Measurements from ENCODE around the gene RAB35. TPM values are rescaled to one million over a fixed set of nuclear protein-coding genes. Genes with fewer than 3 reads are reported as not detected.

The RAB35 gene
- total RNA-seq, 2 donors from 2014 or later = 4.0 to 7.0 TPM

DNA sequence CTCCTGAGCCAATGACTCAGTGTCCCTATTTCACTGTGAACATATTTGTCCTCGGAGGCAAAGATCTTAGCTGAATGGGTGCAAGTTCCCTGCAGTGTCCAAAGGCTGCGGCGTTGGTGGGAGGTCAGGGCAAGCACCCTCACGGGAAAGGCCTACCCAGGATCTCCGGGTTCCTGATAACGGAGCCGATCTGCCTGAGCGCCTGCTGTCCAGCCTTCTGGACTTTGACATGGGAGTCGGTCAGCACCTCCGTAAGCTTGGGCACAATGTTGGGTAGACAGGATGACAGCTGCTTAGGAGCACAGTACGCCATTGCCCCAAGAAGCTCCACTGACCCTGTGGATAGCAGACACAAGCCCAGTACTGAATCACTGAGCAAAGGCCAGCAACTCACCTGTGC, 31.5 kb upstream of the RAB35 start:
- Histone ChIP-seq H3K27me3 (no peaks in the 10 kb centered on the region), H3K27ac (no peak overlapping the region), H3K9me3 (no peaks in the 10 kb centered on the region), H3K36me3 (replicated peaks in 1 of 2; ENCODE audit: insufficient read depth in 1 of 2, low read depth in 2 of 2) (peaks cover 18 to 59% of the 10 kb centered on the region in 2 donors), H3K4me3 (no peak overlapping the region), H3K4me1 (no peaks in the 10 kb centered on the region)
- TF ChIP-seq, protein P1, sequence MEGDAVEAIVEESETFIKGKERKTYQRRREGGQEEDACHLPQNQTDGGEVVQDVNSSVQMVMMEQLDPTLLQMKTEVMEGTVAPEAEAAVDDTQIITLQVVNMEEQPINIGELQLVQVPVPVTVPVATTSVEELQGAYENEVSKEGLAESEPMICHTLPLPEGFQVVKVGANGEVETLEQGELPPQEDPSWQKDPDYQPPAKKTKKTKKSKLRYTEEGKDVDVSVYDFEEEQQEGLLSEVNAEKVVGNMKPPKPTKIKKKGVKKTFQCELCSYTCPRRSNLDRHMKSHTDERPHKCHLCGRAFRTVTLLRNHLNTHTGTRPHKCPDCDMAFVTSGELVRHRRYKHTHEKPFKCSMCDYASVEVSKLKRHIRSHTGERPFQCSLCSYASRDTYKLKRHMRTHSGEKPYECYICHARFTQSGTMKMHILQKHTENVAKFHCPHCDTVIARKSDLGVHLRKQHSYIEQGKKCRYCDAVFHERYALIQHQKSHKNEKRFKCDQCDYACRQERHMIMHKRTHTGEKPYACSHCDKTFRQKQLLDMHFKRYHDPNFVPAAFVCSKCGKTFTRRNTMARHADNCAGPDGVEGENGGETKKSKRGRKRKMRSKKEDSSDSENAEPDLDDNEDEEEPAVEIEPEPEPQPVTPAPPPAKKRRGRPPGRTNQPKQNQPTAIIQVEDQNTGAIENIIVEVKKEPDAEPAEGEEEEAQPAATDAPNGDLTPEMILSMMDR (IDR thresholded peaks at IDR 0.05) = no peak
- no peak for TF ChIP-seq POLR2A (IDR thresholded peaks at IDR 0.05)
- no peak for ATAC-seq
- 93% methylated on average over 11 of the region's 11 CpGs; no CpG with 5 or more reads in 1 of the 2 donors for WGBS, 2 donors
- DNase-seq = no peak
- intact Hi-C loops (cut with DNase I) = no loop called here

- no peaks in the 10 kb centered on the region for H3K4me1 ChIP-seq
- H3K9me3 ChIP-seq = no peaks in the 10 kb centered on the region
- H3K27ac ChIP-seq = no peak overlapping the region
- WGBS, 2 donors = 96 to 97% methylated on average over 8 of the region's 8 CpGs
- DNase-seq (no peak), ATAC-seq (no peak)
- no peak for TF ChIP-seq POLR2A (IDR thresholded peaks at IDR 0.05)
- TF ChIP-seq, protein P1 (IDR thresholded peaks at IDR 0.05) = no peak
- no peaks in the 10 kb centered on the region for H3K27me3 ChIP-seq
- H3K36me3 ChIP-seq (replicated peaks in 1 of 2; ENCODE audit: insufficient read depth in 1 of 2, low read depth in 2 of 2) = peaks cover 33 to 72% of the 10 kb centered on the region in 2 donors
- no peak overlapping the region for H3K4me3 ChIP-seq
- intact Hi-C loops (cut with DNase I) = no loop called here
These were observed 28.6 kb upstream of the RAB35 start for GRCh38 chr12:120145164-120145563.

DNA sequence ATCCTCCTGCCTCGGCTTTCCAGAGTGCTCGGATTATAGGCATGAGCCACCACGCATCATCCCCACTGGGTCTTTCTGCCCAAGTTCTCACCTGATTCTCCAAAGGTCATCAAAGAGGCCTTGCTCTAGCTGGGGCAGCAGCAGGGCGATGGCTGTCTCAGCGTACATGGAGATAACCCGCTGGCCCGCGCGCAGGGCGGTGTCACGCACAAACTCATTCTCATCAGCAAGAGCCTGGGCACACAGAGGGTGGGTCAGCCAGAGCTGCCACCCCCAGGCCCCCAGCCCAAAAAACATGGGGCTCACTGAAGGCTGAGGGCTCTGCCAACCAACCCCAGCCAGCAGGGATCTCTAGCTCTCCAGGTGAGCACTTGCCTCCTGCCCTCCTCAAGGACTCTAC, 27.7 kb upstream of the RAB35 start:
- Histone ChIP-seq H3K27ac (no peak overlapping the region), H3K4me3 (no peak overlapping the region), H3K9me3 (no peaks in the 10 kb centered on the region), H3K36me3 (replicated peaks in 1 of 2; ENCODE audit: insufficient read depth in 1 of 2, low read depth in 2 of 2) (peaks cover 28 to 69% of the 10 kb centered on the region in 2 donors), H3K27me3 (no peaks in the 10 kb centered on the region), H3K4me1 (no peaks in the 10 kb centered on the region)
- DNase-seq (no peak), ATAC-seq (no peak)
- intact Hi-C loops (cut with DNase I) = no loop called here
- TF ChIP-seq POLR2A (IDR thresholded peaks at IDR 0.05) = no peak
- TF ChIP-seq, protein P1 (IDR thresholded peaks at IDR 0.05) = no peak
- WGBS, 2 donors = 97% methylated on average over 7 to 11 of the region's 11 CpGs

DNA sequence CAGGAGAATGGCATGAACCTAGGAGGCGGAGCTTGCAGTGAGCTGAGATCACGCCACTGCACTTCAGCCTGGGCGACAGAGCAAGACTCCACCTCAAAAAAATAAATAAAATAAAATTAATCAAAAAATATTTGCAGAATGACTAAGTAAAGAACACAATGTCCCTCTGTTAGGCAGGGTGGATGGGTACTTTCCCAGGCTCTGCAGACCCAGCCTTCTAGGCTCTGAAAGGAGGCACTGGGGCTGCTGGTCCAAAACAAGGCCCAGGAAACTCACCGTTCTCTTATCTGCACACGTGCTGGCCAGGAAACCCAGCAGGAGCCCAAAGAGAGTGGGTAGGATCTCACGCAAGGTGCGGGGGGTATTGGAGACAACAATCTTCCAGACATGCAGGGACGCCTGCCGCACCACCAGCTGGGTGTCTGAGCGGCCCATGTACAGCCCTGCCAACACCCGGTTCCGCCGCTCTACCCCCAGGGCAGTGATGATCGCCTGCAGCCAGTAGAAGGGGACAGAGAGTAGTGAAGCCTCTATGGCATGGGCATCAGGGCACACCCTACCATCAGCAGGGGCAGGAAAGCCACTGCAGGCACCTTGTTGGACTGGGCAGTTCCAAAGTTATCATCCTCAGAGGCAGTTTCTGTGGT, 25.8 kb upstream of the RAB35 start:
- peaks cover 29 to 72% of the 10 kb centered on the region in 2 donors for H3K36me3 ChIP-seq (replicated peaks in 1 of 2; ENCODE audit: insufficient read depth in 1 of 2, low read depth in 2 of 2)
- DNase-seq (no peak), ATAC-seq (no peak)
- H3K9me3 ChIP-seq = no peaks in the 10 kb centered on the region
- H3K27ac ChIP-seq = no peak overlapping the region
- TF ChIP-seq, protein P1 (IDR thresholded peaks at IDR 0.05) = no peak
- no peak for TF ChIP-seq POLR2A (IDR thresholded peaks at IDR 0.05)
- intact Hi-C loops (cut with DNase I) = no loop called here
- H3K4me1 ChIP-seq = no peaks in the 10 kb centered on the region
- no peak overlapping the region for H3K4me3 ChIP-seq
- H3K27me3 ChIP-seq = no peaks in the 10 kb centered on the region
- WGBS, 2 donors = 84 to 91% methylated on average over 10 to 14 of the region's 14 CpGs

DNA sequence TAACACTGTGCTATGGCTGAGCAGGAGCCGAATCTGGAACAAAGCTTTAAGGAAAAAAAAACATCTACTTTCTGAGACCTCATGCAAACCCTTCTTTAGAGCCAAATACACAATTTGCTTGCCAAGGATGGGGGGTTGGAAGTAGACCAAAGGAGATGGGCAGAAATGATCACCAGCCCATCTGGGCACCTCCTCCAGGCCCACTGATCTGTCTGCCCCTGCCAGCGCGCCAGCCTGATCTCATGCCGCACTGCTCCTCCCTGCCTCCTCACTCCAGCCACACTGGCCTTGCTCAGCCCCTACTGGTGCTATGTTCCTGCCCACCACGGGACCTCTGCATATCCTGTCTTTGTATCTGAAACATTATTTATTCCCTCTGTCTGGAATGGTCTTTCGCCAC, 24.8 kb upstream of the RAB35 start:
- Histone ChIP-seq H3K27me3 (no peaks in the 10 kb centered on the region), H3K4me3 (no peak overlapping the region), H3K36me3 (replicated peaks in 1 of 2; ENCODE audit: insufficient read depth in 1 of 2, low read depth in 2 of 2) (peaks cover 40 to 74% of the 10 kb centered on the region in 2 donors), H3K9me3 (no peaks in the 10 kb centered on the region), H3K4me1 (no peaks in the 10 kb centered on the region), H3K27ac (no peak overlapping the region)
- DNase-seq = no peak
- ATAC-seq = no peak
- TF ChIP-seq, protein P1 (IDR thresholded peaks at IDR 0.05) = no peak
- no peak for TF ChIP-seq POLR2A (IDR thresholded peaks at IDR 0.05)
- intact Hi-C loops (cut with DNase I) = no loop called here
- 96 to 97% methylated on average over 6 of the region's 6 CpGs for WGBS, 2 donors
